ENCODE results near the gene ABLIM2. TPM values are rescaled to one million over a fixed set of nuclear protein-coding genes. Genes with fewer than 3 reads are reported as not detected.

ABLIM2 gene
- total RNA-seq, 3 donors from 2014 or later (not counting 1 experiment from before 2014, with no cell fraction given): 0.71 to 2.8 (median 1.3) TPM

- no peaks in the 10 kb centered on the region for H3K36me3 Mint-ChIP-seq
- Histone ChIP-seq H3K9me3 (ENCODE audit: control insufficient read depth, insufficient read depth, low read length) (no peaks in the 10 kb centered on the region), H3K27ac (ENCODE audit: low read length) (no peak overlapping the region), H3K4me3 (ENCODE audit: low read length) (no peak overlapping the region), H3K36me3 (ENCODE audit: control insufficient read depth, insufficient read depth, low read length) (no peaks in the 10 kb centered on the region), H3K27me3 (ENCODE audit: control insufficient read depth, insufficient read depth, low read length) (no peaks in the 10 kb centered on the region), H3K4me1 (ENCODE audit: control insufficient read depth, insufficient read depth, low read length) (peaks cover 53% of the 10 kb centered on the region)
- WGBS (ENCODE audit: insufficient coverage): 73% methylated on average over 19 of the region's 19 CpGs
- intact Hi-C loops (cut with micrococcal nuclease): no loop called here
- H3K27me3 Mint-ChIP-seq (ENCODE audit: low read depth in 2 of 2): no peaks in the 10 kb centered on the region
- no peak overlapping the region for H3K27ac Mint-ChIP-seq
- TF ChIP-seq CTCF (IDR thresholded peaks at IDR 0.05): no peak
- ATAC-seq: no peak
- H3K4me1 Mint-ChIP-seq: peaks cover 17 to 46% of the 10 kb centered on the region in 2 donors
- no peaks in the 10 kb centered on the region for H3K9me3 Mint-ChIP-seq
- H3K4me3 Mint-ChIP-seq: no peak overlapping the region
- no peak for DNase-seq
These were observed 46.7 kb upstream of the ABLIM2 start for GRCh38 chr4:8205241-8205707.

- intact Hi-C loops (cut with micrococcal nuclease): no loop called here
- TF ChIP-seq CTCF (IDR thresholded peaks at IDR 0.05): no peak
- Histone ChIP-seq H3K27ac (ENCODE audit: low read length) (no peak overlapping the region), H3K9me3 (ENCODE audit: control insufficient read depth, insufficient read depth, low read length) (no peaks in the 10 kb centered on the region), H3K4me1 (ENCODE audit: control insufficient read depth, insufficient read depth, low read length) (peaks cover 59% of the 10 kb centered on the region), H3K27me3 (ENCODE audit: control insufficient read depth, insufficient read depth, low read length) (no peaks in the 10 kb centered on the region), H3K36me3 (ENCODE audit: control insufficient read depth, insufficient read depth, low read length) (no peaks in the 10 kb centered on the region), H3K4me3 (ENCODE audit: low read length) (no peak overlapping the region)
- Mint-ChIP-seq H3K27me3 (ENCODE audit: low read depth in 2 of 2) (no peaks in the 10 kb centered on the region), H3K36me3 (no peaks in the 10 kb centered on the region), H3K27ac (no peak overlapping the region), H3K9me3 (no peaks in the 10 kb centered on the region), H3K4me1 (peaks cover 23 to 52% of the 10 kb centered on the region in 2 donors), H3K4me3 (no peak overlapping the region)
- ATAC-seq (no peak), DNase-seq (no peak)
- 88% methylated on average over 31 of the region's 31 CpGs for whole genome bisulfite sequencing (ENCODE audit: insufficient coverage)
These were observed 46.1 kb upstream of the ABLIM2 start for GRCh38 chr4:8204576-8205227.

GRCh38 chr4:8203817-8204216 is 45.2 kb upstream of the ABLIM2 start:
- Mint-ChIP-seq H3K27me3 (ENCODE audit: low read depth in 2 of 2) (no peaks in the 10 kb centered on the region), H3K27ac (no peak overlapping the region), H3K4me1 (peaks cover 29 to 60% of the 10 kb centered on the region in 2 donors), H3K36me3 (no peaks in the 10 kb centered on the region), H3K4me3 (no peak overlapping the region), H3K9me3 (no peaks in the 10 kb centered on the region)
- Histone ChIP-seq H3K27me3 (ENCODE audit: control insufficient read depth, insufficient read depth, low read length) (no peaks in the 10 kb centered on the region), H3K36me3 (ENCODE audit: control insufficient read depth, insufficient read depth, low read length) (no peaks in the 10 kb centered on the region), H3K27ac (ENCODE audit: low read length) (no peak overlapping the region), H3K4me3 (ENCODE audit: low read length) (no peak overlapping the region), H3K4me1 (ENCODE audit: control insufficient read depth, insufficient read depth, low read length) (peaks cover 67% of the 10 kb centered on the region), H3K9me3 (ENCODE audit: control insufficient read depth, insufficient read depth, low read length) (no peaks in the 10 kb centered on the region)
- no peak for TF ChIP-seq CTCF (IDR thresholded peaks at IDR 0.05)
- intact Hi-C loops (cut with micrococcal nuclease): no loop called here
- WGBS (ENCODE audit: insufficient coverage): 87% methylated on average over 8 of the region's 10 CpGs
- no peak for DNase-seq
- no peak for ATAC-seq

- no peaks in the 10 kb centered on the region for H3K9me3 Mint-ChIP-seq
- H3K4me1 Mint-ChIP-seq: peaks cover 29 to 67% of the 10 kb centered on the region in 2 donors
- Histone ChIP-seq H3K4me1 (ENCODE audit: control insufficient read depth, insufficient read depth, low read length) (peaks cover 75% of the 10 kb centered on the region), H3K4me3 (ENCODE audit: low read length) (no peak overlapping the region), H3K9me3 (ENCODE audit: control insufficient read depth, insufficient read depth, low read length) (no peaks in the 10 kb centered on the region), H3K27me3 (ENCODE audit: control insufficient read depth, insufficient read depth, low read length) (no peaks in the 10 kb centered on the region), H3K27ac (ENCODE audit: low read length) (no peak overlapping the region), H3K36me3 (ENCODE audit: control insufficient read depth, insufficient read depth, low read length) (no peaks in the 10 kb centered on the region)
- H3K27ac Mint-ChIP-seq: peak overlapping the region in 1 of 2 donors; percentile 24
- no peak for ATAC-seq
- 52% methylated on average over 7 of the region's 7 CpGs for WGBS (ENCODE audit: insufficient coverage)
- H3K4me3 Mint-ChIP-seq: no peak overlapping the region
- intact Hi-C loops (cut with micrococcal nuclease): no loop called here
- H3K27me3 Mint-ChIP-seq (ENCODE audit: low read depth in 2 of 2): no peaks in the 10 kb centered on the region
- no peaks in the 10 kb centered on the region for H3K36me3 Mint-ChIP-seq
- no peak for DNase-seq
- no peak for TF ChIP-seq CTCF (IDR thresholded peaks at IDR 0.05)
These were observed 44.4 kb upstream of the ABLIM2 start for GRCh38 chr4:8203052-8203401.
